ENCODE results near the gene FAT1. TPM values are rescaled to one million over a fixed set of nuclear protein-coding genes. Genes with fewer than 3 reads are reported as not detected.

Gene FAT1
- total RNA-seq, 1 donor from 2014 or later = 344 TPM

GRCh38 chr4:186688150-186688943 lies 35.3 kb downstream of the FAT1 start:
- Histone ChIP-seq H3K36me3 (ENCODE audit: control insufficient read depth, insufficient read depth, low read length) (no peaks in the 10 kb centered on the region), H3K4me3 (ENCODE audit: low read depth, low read length) (no peak overlapping the region), H3K27me3 (ENCODE audit: control insufficient read depth, insufficient read depth, low read length) (no peaks in the 10 kb centered on the region)
- DNase-seq (ENCODE audit: low read depth) = no peak
- no peak for TF ChIP-seq CTCF (IDR thresholded peaks at IDR 0.05; ENCODE audit: insufficient read depth, low read length, poor library complexity, severe bottlenecking)

DNA sequence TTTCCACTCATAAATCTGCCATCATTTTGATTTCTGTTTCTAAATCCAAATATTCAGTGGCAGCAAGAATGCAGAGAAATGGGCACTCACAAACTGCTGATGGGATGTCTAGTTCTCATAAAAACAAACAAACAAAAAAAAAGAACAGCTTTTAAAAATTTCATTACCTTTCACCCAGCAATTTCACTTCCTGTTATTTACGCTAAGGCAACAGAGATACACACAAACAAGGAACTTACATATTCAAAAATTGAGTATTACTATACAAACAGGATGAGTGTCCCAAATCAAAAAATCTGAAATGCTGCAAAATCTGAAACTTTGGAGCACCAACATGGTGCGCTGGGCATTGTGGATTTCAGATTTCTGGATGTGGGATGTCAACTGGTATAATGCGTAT lies 36.4 kb downstream of the FAT1 start:
- no peak overlapping the region for H3K4me3 ChIP-seq (ENCODE audit: low read depth, low read length)
- TF ChIP-seq CTCF (IDR thresholded peaks at IDR 0.05; ENCODE audit: insufficient read depth, low read length, poor library complexity, severe bottlenecking) = no peak

DNA sequence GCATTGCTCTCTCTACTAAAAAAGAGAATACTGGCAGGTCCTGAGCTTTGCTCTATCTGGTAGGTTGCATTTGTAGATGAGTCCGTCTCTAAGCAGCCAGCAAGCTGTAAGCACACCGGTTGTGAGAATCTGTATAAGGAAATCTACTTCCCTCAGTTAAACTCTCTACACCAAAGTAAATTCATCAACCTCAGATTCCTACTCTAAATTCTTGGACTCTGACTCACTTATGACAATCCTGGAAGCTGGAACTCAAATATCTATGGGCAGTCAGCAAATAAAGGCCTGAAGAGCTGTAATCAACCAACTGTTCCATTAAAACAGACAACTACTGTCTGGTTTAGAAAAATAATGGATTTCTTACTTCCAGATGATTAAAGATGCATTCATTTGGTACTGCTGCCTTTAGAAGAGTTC lies 37.9 kb downstream of the FAT1 start:
- TF ChIP-seq CTCF (IDR thresholded peaks at IDR 0.05; ENCODE audit: insufficient read depth, low read length, poor library complexity, severe bottlenecking) = no peak
- H3K4me3 ChIP-seq (ENCODE audit: low read depth, low read length) = no peak overlapping the region
- no peaks in the 10 kb centered on the region for H3K27me3 ChIP-seq (ENCODE audit: control insufficient read depth, insufficient read depth, low read length)
- peak; percentile 90 for DNase-seq (ENCODE audit: low read depth)
- H3K36me3 ChIP-seq (ENCODE audit: control insufficient read depth, insufficient read depth, low read length) = no peaks in the 10 kb centered on the region

More for the DNA sequence above, 36.4 kb downstream of the FAT1 start:
- H3K36me3 ChIP-seq (ENCODE audit: control insufficient read depth, insufficient read depth, low read length) = no peaks in the 10 kb centered on the region
- DNase-seq (ENCODE audit: low read depth) = no peak
- no peaks in the 10 kb centered on the region for H3K27me3 ChIP-seq (ENCODE audit: control insufficient read depth, insufficient read depth, low read length)

- DNase-seq (ENCODE audit: low read depth) = no peak
- no peak for TF ChIP-seq CTCF (IDR thresholded peaks at IDR 0.05; ENCODE audit: insufficient read depth, low read length, poor library complexity, severe bottlenecking)
- no peaks in the 10 kb centered on the region for H3K27me3 ChIP-seq (ENCODE audit: control insufficient read depth, insufficient read depth, low read length)
- H3K4me3 ChIP-seq (ENCODE audit: low read depth, low read length) = no peak overlapping the region
- H3K36me3 ChIP-seq (ENCODE audit: control insufficient read depth, insufficient read depth, low read length) = no peaks in the 10 kb centered on the region
These were observed 38.8 kb downstream of the FAT1 start for GRCh38 chr4:186684889-186685309.

- DNase-seq (ENCODE audit: low read depth) = no peak
- no peaks in the 10 kb centered on the region for H3K36me3 ChIP-seq (ENCODE audit: control insufficient read depth, insufficient read depth, low read length)
- H3K4me3 ChIP-seq (ENCODE audit: low read depth, low read length) = no peak overlapping the region
- H3K27me3 ChIP-seq (ENCODE audit: control insufficient read depth, insufficient read depth, low read length) = no peaks in the 10 kb centered on the region
- TF ChIP-seq CTCF (IDR thresholded peaks at IDR 0.05; ENCODE audit: insufficient read depth, low read length, poor library complexity, severe bottlenecking) = no peak
These were observed 39.4 kb downstream of the FAT1 start for GRCh38 chr4:186684220-186684619.

GRCh38 chr4:186680641-186681040 lies 43.0 kb downstream of the FAT1 start:
- no peak for TF ChIP-seq CTCF (IDR thresholded peaks at IDR 0.05; ENCODE audit: insufficient read depth, low read length, poor library complexity, severe bottlenecking)
- Histone ChIP-seq H3K27me3 (ENCODE audit: control insufficient read depth, insufficient read depth, low read length) (no peaks in the 10 kb centered on the region), H3K36me3 (ENCODE audit: control insufficient read depth, insufficient read depth, low read length) (no peaks in the 10 kb centered on the region), H3K4me3 (ENCODE audit: low read depth, low read length) (no peak overlapping the region)
- no peak for DNase-seq (ENCODE audit: low read depth)

Measured in kidney epithelial cell (primary cell).